NCI-H2081 treated with DMSO at 0.1 percent for 48 hours (cell line): Measurements from ENCODE around the gene CHERP.

Experiments
- DNase-seq: peaks from one replicate; lab custom pipeline; 2025; lab: John Stamatoyannopoulos, UW

CHERP gene

GRCh38 chr19:16542910-16543472, 754 bp upstream of the CHERP start:
- DNase-seq, result no peak

DNA sequence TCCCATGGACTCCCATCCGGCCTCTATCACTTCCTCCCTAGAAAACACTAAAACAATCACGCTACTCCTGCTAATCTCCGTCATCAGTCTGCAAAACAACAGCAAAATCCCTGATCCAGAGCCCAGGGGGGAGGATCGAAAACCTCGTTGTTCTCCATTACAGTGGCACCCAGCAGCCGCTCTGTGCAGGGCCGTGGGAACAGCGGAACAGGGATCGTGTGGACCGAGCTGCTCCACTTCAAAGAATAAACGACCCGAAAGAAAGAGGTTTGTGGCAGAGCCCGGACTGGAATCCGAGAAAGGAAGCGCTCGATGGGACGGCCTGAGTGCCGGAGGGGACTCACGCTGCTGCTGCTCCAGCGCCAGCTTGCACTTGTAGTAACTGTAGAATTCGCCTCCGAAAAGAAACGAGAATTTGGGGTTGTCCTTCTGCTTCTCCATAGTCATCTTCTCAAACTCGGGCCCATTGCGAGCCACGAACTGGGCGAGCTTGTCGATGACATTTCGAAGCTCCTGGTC, 652 bp downstream of the CHERP start:
- no peak for DNase-seq

GRCh38 chr19:16540948-16541347, 1.3 kb downstream of the CHERP start:
- DNase-seq, result no peak

DNA sequence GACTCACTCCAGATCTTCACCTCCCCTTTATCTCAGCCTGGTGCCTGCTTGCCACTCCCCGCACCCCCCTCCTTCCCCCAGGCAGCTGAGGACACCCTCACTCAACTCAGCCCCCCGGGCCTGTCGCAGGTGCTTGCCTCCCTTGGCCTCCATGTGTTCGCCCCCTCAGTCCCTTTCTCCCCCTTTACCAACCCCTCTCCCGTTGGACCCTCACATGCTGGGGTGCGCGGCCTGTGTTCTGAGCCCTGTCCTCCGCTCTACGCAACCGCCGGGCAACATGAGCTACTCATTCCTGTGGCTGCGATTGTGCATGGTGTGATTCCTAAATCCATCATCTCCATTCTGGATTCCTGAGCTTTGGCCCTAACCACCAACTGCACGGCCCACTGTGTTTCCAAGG, 5.1 kb downstream of the CHERP start:
- no peak for DNase-seq

- no peak for DNase-seq
Measured at GRCh38 chr19:16536130-16536529, 6.1 kb downstream of the CHERP start.

- DNase-seq, result no peak
Measured at GRCh38 chr19:16535381-16535780, 6.9 kb downstream of the CHERP start.

- no peak for DNase-seq
Measured at GRCh38 chr19:16532440-16533234, 9.6 kb downstream of the CHERP start.

DNA sequence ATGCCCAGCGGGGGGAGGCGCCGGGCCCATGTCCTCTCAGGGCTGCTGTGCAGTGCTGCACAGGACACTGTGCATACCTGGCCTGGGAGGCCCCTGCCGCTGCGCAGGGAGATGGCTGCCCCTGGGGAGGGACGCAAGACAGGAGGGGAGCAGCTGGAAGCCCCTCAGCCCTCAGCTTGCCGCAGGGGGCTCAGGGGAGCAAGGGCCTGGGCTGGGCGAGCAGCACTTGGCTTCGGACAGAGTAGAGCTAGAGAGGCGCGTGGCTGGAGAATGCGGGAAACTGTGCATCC, 10.9 kb downstream of the CHERP start:
- no peak for DNase-seq

GRCh38 chr19:16530540-16531379, 11.5 kb downstream of the CHERP start:
- no peak for DNase-seq

DNA sequence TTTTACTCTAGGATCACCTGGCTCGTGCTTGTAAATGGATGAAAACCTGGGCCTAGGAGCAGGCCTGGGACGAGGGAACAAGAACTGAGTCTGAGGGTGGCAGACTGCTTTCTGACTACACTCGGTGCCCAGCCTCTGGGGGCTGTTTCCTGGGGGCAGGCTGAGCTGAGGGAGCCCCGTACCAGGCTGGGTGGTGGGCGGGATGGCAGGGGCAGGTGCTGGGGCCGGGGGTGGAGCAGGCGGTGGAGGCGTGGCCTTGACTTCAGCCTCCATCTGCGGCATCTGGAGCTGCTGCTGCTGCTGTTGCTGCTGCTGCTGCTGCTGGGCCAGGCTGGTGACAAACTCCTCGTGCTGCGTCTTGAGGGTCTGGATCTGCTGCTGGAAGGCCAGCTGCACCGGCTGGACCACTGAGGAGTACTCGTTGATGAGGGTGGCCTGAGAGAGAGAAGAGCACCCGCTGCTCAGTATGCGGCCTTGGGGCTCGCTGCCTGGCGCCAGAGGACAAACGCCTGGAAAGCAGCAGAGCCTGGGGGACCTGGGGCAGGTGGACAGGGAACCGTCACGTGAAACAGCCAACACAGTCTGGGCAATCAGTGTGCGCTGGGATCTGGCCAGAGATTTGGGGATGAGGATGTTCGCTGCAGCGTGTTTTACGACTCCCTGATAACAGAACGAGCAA, 12.6 kb downstream of the CHERP start:
- DNase-seq, result no peak

GRCh38 chr19:16527971-16528521, 14.2 kb downstream of the CHERP start:
- DNase-seq, result no peak

DNA sequence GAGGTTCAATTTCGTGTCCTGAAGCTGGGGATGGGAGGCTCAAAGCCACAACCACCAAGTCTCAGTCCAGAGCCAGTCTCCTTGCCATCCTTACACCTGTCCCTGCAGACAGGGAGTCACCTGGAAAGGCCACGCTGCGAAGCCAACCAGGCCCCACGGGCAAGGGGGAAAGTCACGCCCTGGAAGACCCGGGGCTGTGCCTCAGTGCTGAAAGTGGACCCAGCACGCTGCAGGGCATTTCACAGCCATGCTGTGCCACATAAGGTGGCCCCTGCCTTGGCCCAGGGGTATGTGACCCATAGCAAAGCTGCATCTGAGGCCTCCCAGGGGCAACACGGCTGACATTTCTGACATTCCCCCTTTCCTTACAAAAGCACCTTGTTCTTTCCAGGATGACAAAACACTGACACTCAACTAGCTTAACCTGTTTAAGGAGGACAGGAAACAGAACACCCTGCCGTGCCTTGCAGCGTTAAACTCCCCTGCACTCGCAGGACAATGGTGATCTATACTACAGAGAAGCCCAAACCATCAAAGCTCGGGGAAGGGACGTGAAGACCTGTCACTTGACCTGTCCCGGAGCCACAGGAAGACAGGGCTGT, 14.8 kb downstream of the CHERP start:
- no peak for DNase-seq

DNA sequence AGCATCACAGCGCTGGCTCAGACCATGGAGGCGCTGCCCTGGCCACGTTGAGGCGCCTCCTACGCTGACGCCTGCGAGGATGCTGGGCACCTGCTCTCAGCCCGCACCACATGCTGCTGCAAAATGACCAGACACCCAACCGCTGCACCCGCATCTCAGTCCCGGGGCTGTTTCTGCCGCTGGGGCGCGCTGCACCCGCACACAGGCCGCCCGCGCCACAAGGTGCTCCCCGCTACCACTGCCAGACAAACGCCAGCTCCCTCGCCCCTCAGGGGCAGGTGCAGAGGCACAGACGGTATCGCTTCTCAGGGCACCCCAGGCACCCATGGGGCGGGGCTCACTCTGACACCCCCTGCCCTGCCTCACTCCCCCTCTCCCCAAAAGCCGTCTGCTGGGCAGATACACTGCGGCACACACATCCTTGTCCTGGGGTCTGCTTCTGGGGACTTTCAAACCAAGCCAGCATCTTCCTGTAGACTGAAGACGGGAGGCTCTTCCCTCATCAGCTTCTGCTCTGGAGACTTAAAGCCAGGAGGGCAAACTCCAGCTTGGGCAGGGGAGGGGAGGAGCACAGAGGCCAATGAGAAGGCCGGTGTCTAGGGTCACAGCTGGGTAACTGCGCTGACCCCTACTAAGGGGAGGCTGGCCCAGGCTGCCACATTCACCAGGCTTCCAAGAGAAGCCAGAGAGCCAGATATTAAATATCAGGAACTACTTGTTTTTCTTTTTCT, 16.3 kb downstream of the CHERP start:
- DNase-seq, result no peak

DNA sequence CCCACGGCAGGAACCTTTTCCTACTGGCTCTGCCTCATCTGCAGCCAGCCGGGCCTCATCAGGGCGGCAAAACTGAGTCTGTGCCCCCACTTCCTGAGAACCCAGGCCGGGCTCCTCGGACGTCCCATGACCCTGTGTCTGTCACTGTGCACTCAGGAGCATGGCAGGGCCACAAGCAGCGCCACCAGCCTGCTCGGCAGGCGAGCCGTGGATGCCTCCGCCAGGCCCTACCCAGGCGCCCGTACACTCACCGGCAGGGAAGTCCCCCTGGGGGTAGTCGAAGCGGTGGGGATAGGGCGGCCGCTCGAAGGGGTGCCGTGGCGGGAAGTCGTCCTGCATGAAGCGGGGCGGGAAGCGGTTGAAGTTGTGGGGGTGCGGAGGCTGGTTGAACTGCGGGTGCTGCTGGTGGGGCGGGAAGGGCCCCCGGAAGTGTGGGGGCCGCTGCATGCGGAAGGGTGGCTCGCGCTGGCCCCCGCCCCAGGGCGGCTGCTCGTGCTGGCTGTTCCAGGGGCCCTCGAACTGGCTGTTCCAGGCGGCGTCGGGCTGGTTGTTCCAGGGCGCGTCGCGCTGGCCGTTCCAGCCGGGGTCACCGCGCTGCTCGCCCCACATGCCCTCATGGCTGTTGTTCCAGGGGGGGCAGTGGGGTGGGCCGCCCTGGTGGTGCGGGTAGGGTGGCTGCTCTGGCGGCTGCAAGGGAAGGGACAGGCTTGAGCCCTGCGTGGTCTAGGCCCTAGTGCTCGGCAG, 17.1 kb downstream of the CHERP start:
- no peak for DNase-seq

DNA sequence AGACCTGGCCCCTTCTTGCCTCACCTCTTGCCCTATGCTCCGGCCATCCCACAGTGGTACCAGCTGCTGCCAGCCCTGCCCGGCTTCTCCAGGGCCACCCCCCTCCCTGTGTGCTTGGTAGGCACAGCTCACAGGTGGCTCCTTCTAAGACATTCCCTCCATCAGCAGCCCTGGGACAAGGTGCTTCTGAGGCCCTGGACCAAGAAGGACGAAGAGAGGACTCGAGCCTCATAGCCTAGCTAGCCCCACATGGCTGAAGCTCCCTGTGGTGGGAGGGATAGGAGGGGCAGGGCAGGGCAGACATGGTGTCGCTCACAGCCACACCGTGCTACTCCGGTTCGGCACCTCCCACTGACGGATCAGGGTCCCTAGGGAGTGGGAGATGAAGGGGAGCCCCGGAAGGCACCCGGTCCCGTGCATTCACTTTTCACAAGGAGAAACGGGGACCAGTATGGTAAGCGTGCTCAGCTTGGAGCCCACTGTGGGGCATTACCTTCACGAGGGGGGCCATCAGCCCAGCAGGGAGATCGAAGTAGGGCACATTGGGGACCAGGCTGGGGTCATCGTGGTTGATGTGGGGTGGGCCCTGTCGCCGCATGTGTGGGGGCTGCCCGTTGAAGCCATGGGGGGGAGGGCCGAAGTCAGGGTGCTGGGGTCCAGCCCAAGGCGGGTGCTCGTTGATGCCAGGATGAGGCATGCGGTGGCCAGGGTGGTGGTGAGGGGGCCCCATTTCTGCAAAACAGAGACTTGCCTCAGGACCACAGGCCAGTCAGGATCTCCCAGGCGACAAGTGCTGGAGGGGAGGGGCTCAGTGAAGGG, 19.5 kb downstream of the CHERP start:
- no peak for DNase-seq

GRCh38 chr19:16521715-16522289, 20.4 kb downstream of the CHERP start:
- DNase-seq, result no peak

GRCh38 chr19:16520986-16521624, 21.1 kb downstream of the CHERP start:
- no peak for DNase-seq
